Measurements from ENCODE around the gene CCSER1. TPM values are rescaled to one million over a fixed set of nuclear protein-coding genes. Genes with fewer than 3 reads are reported as not detected.

The CCSER1 gene
- total and polyA plus RNA-seq, 2 experiments from 2014 or later, result 5.2 to 23.4 TPM

- no peaks in the 10 kb centered on the region for H3K4me1 ChIP-seq (ENCODE audit: insufficient read depth)
- H3K9me2 ChIP-seq (replicated peaks; ENCODE audit: insufficient read depth), result no peaks in the 10 kb centered on the region
- 58% methylated on average over 2 of the region's 2 CpGs for WGBS (ENCODE audit: low lambda C conversion rate, missing lambda C conversion rate)
- TF ChIP-seq CTCF (IDR thresholded peaks at IDR 0.05; ENCODE audit: poor library complexity), result no peak
- TF ChIP-seq EZH2phosphoT487 (IDR thresholded peaks at IDR 0.05; ENCODE audit: low read depth, severe bottlenecking, unreplicated experiment), result no peak
- TF ChIP-seq EZH2 (IDR thresholded peaks at IDR 0.05; ENCODE audit: borderline replicate concordance), result no peak
- H3K4me3 ChIP-seq, result no peak overlapping the region
- no peaks in the 10 kb centered on the region for H3K27me3 ChIP-seq
- no peaks in the 10 kb centered on the region for H3K79me2 ChIP-seq
- no peaks in the 10 kb centered on the region for H4K20me1 ChIP-seq (ENCODE audit: insufficient read depth, poor library complexity, severe bottlenecking)
- no peak overlapping the region for H3K27ac ChIP-seq
- DNase-seq (ENCODE audit: low spot score), result no peak
- peak overlapping the region; percentile 3 for H3K4me2 ChIP-seq
- no peaks in the 10 kb centered on the region for H3K36me3 ChIP-seq (replicated peaks; ENCODE audit: insufficient read depth, low read depth)
- no peaks in the 10 kb centered on the region for H3K9me3 ChIP-seq (ENCODE audit: low read depth)
- H2AFZ ChIP-seq, result no peak overlapping the region
Measured at GRCh38 chr4:91035276-91035675, 908.1 kb downstream of the CCSER1 start.

- Histone ChIP-seq H2AFZ (no peak overlapping the region), H3K9me2 (replicated peaks; ENCODE audit: insufficient read depth) (no peaks in the 10 kb centered on the region), H3K27ac (no peak overlapping the region), H3K27me3 (no peaks in the 10 kb centered on the region), H4K20me1 (ENCODE audit: insufficient read depth, poor library complexity, severe bottlenecking) (no peaks in the 10 kb centered on the region), H3K4me3 (no peak overlapping the region), H3K9me3 (ENCODE audit: low read depth) (no peaks in the 10 kb centered on the region), H3K79me2 (no peaks in the 10 kb centered on the region), H3K36me3 (replicated peaks; ENCODE audit: insufficient read depth, low read depth) (no peaks in the 10 kb centered on the region), H3K4me2 (no peak overlapping the region), H3K4me1 (ENCODE audit: insufficient read depth) (no peaks in the 10 kb centered on the region)
- 94% methylated on average over 1 of the region's 1 CpG for WGBS (ENCODE audit: low lambda C conversion rate, missing lambda C conversion rate)
- no peak for TF ChIP-seq EZH2phosphoT487 (IDR thresholded peaks at IDR 0.05; ENCODE audit: low read depth, severe bottlenecking, unreplicated experiment)
- no peak for TF ChIP-seq CTCF (IDR thresholded peaks at IDR 0.05; ENCODE audit: poor library complexity)
- TF ChIP-seq EZH2 (IDR thresholded peaks at IDR 0.05; ENCODE audit: borderline replicate concordance), result no peak
- no peak for DNase-seq (ENCODE audit: low spot score)
Measured at GRCh38 chr4:91037951-91038350, 910.8 kb downstream of the CCSER1 start.

- TF ChIP-seq CTCF (IDR thresholded peaks at IDR 0.05; ENCODE audit: poor library complexity), result no peak
- TF ChIP-seq EZH2 (IDR thresholded peaks at IDR 0.05; ENCODE audit: borderline replicate concordance), result no peak
- no peak for TF ChIP-seq EZH2phosphoT487 (IDR thresholded peaks at IDR 0.05; ENCODE audit: low read depth, severe bottlenecking, unreplicated experiment)
- no peaks in the 10 kb centered on the region for H3K9me3 ChIP-seq (ENCODE audit: low read depth)
- no peak overlapping the region for H2AFZ ChIP-seq
- H3K9me2 ChIP-seq (replicated peaks; ENCODE audit: insufficient read depth), result no peaks in the 10 kb centered on the region
- no peak for DNase-seq (ENCODE audit: low spot score)
- H3K4me1 ChIP-seq (ENCODE audit: insufficient read depth), result no peaks in the 10 kb centered on the region
- H3K79me2 ChIP-seq, result no peaks in the 10 kb centered on the region
- H3K4me2 ChIP-seq, result no peak overlapping the region
- no peaks in the 10 kb centered on the region for H3K27me3 ChIP-seq
- H3K36me3 ChIP-seq (replicated peaks; ENCODE audit: insufficient read depth, low read depth), result no peaks in the 10 kb centered on the region
- H3K27ac ChIP-seq, result no peak overlapping the region
- H3K4me3 ChIP-seq, result no peak overlapping the region
- H4K20me1 ChIP-seq (ENCODE audit: insufficient read depth, poor library complexity, severe bottlenecking), result no peaks in the 10 kb centered on the region
Measured at GRCh38 chr4:91057871-91058270, 930.7 kb downstream of the CCSER1 start.

- no peak overlapping the region for H3K4me2 ChIP-seq
- H3K9me2 ChIP-seq (replicated peaks; ENCODE audit: insufficient read depth), result no peaks in the 10 kb centered on the region
- H2AFZ ChIP-seq, result no peak overlapping the region
- DNase-seq (ENCODE audit: low spot score), result no peak
- H3K27me3 ChIP-seq, result no peaks in the 10 kb centered on the region
- no peaks in the 10 kb centered on the region for H3K9me3 ChIP-seq (ENCODE audit: low read depth)
- no peaks in the 10 kb centered on the region for H3K36me3 ChIP-seq (replicated peaks; ENCODE audit: insufficient read depth, low read depth)
- H3K4me1 ChIP-seq (ENCODE audit: insufficient read depth), result no peaks in the 10 kb centered on the region
- no peak overlapping the region for H3K4me3 ChIP-seq
- H4K20me1 ChIP-seq (ENCODE audit: insufficient read depth, poor library complexity, severe bottlenecking), result no peaks in the 10 kb centered on the region
- H3K79me2 ChIP-seq, result no peaks in the 10 kb centered on the region
- no peak overlapping the region for H3K27ac ChIP-seq
- no peak for TF ChIP-seq EZH2 (IDR thresholded peaks at IDR 0.05; ENCODE audit: borderline replicate concordance)
- TF ChIP-seq CTCF (IDR thresholded peaks at IDR 0.05; ENCODE audit: poor library complexity), result no peak
- no peak for TF ChIP-seq EZH2phosphoT487 (IDR thresholded peaks at IDR 0.05; ENCODE audit: low read depth, severe bottlenecking, unreplicated experiment)
Measured at GRCh38 chr4:91058345-91058744, 931.2 kb downstream of the CCSER1 start.

All from hepatocyte (in vitro differentiated cells).